HPDE6-E6E7 (cell line): Measurements from ENCODE around the gene NUBPL.
"Not testable (repeated sequence)": the region's sequence is repeated elsewhere in the genome, so short reads cannot be mapped to it uniquely, and the experiment has no call there.

Source experiments
- DNase-seq: peaks from one replicate; pipeline ENCODE4 v3.0.0; 2011; ENCODE audit warnings: missing footprints; ENCODE audit errors: extremely low spot score

Gene NUBPL

DNA sequence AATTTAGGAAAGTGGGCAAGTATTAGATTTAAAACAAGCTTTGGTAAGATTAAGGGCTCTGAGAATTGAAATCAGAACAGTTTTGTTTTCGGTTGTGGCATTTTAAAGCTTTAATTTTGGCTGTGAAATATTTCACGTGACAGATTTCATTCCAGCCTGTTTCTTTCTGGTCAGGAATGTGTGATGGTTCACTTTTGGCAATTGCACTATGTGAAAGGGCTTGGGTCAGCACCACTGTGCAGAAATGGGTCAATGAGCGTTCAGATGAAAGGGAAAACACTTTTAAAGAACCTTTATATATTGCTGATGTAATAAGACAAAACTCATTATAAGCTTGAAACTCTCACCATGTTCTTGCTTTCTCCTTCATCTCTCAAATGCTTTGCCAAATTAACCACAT is 17.1 kb downstream of the NUBPL start:
- no peak for DNase-seq

- DNase-seq: no peak
Observed at GRCh38 chr14:31578792-31579501, 17.7 kb downstream of the NUBPL start.

DNA sequence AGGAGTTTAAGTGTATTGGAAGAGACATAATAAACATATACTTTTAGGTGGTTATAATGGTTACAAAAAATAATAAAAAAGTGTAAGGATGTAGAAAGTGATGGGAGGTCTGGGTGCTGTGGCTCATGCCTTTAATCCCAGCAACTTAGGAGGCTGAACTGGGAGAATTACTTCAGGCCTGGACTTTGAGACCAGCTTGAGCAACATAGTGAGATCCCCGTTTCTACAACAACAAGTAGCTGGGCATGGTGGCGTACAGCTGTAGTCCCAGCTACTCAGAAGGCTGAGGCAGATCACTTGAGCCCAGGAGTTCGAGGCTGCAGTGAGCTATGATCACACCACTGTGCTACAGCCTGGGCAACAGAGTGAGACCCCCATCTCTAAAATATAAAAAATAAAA is 19.0 kb downstream of the NUBPL start:
- no peak for DNase-seq

- no peak for DNase-seq
Observed at GRCh38 chr14:31582286-31582691, 21.1 kb downstream of the NUBPL start.

DNA sequence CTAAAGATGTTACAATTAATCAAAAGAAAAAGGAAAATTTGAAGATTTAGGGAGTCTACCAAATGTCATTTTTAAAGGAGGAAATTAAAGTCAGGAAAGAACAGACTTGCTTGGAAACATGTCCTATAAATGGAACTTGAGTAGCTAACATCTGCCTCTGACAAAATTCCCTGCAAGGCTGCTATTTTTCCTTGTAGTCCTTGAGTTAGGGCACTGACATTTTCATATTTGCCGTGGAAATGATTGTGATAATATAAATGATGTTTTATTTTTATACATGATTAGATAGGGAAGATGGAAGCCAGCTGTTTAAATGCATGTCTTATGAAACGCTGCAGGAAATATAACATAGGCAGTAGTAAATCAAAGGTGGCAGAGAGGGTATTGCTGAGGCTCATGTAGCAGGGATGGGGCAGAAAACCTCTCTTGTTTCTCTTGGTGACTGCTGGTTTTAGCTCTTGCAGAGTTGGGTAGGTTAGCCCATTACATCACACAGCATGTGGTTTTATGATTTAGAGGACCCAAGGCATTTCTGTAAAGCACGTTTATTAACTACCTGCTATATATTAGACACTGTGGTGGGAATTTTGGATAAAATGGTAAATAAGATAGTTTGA is 21.7 kb downstream of the NUBPL start:
- no peak for DNase-seq

- DNase-seq: no peak
Observed at GRCh38 chr14:31590206-31590605, 29.0 kb downstream of the NUBPL start.

- no peak for DNase-seq
Observed at GRCh38 chr14:31592122-31592521, 30.9 kb downstream of the NUBPL start.

DNA sequence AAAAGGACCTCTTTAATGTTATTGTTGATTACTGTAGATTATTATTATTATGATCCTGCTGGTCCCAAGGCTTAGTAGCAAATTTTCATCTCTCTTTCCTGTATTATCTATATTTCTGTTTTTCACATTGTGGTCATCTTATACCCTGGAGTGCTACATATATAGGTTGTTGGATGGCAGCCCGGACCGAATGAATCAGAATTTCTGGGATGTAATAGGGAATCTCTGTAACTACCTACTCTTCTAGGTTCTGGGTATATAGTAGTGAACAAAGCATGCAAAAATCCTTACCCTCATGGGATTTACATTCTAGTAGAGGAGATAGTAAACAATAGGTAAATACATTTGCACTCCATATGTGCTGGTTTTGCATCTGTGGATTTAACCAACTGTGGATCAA is 31.4 kb downstream of the NUBPL start:
- DNase-seq: no peak

- DNase-seq: no peak
Observed at GRCh38 chr14:31596342-31597095, 35.3 kb downstream of the NUBPL start.

GRCh38 chr14:31605702-31606101 is 44.5 kb downstream of the NUBPL start:
- no peak for DNase-seq

DNA sequence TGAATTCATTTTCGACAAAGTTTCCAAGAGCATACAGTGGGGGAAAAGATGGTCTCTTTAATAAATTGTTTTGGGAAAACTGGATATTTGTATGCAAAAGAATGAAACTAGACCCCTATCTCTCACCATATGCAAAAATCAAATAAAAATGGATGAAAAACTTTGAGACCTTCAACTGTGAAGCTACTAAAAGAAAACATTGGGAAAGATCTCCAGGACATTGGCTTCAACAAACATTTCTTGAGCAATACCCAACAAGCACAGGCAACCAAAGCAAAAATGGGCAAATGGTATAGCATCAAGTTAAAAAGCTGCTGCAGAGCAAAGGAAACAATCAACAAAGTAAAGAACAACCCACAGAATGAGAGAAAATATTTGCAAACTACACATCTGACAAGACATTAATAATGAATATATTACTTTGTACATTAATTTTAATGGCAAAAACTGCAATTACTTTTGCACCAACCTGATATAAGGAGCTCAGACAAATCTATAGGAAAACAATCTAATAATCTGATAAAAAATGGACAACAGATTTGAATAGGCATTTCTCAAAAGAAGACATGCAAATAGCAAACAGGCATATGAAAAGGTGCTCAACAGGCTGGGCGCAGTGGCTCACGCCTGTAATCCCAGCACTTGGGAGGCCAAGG is 50.7 kb downstream of the NUBPL start:
- DNase-seq: no peak

DNA sequence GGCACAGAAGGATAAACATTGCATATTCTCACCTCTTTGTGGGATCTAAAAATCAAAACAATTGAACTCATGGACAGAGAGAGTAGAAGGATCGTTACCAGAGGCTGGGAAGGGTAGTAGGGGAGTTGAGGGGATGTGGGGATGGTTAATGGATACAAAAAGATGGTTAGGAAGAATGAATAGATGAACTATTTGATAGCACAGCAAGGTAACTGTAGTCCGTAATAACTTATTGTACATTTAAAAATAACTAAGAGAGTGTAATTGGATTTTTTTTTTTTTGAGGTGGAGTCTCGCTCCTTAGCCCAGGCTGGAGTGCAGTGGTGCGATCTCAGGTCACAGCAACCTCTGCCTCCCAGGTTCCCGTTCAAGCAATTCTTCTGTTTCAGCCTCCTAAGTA is 52.0 kb downstream of the NUBPL start:
- DNase-seq: no peak

GRCh38 chr14:31618884-31619283 is 57.7 kb downstream of the NUBPL start:
- DNase-seq: not testable (repeated sequence)

DNA sequence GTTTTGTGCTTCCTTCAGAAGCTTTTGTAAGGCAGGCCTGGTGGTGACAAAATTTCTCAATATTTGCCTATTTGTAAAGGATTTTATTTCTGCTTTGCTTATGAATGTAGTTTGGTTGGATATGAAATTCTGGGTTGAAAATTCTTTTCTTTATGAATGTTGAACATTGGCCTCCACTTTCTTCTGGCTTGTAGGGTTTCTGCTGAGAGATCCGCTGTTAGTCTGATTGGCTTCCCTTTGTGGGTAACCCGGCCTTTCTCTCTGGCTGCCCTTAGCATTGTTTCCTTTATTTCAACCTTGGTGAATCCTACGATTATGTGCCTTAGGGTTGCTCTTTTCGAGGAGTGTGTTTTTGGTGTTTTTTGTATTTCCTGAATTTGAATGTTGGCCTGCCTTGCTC is 58.2 kb downstream of the NUBPL start:
- no peak for DNase-seq

- DNase-seq: not testable (repeated sequence)
Observed at GRCh38 chr14:31620898-31621297, 59.7 kb downstream of the NUBPL start.

- DNase-seq: no peak
Observed at GRCh38 chr14:31622060-31622459, 60.9 kb downstream of the NUBPL start.

GRCh38 chr14:31652900-31653299 is 91.7 kb downstream of the NUBPL start:
- not testable (repeated sequence) for DNase-seq

DNA sequence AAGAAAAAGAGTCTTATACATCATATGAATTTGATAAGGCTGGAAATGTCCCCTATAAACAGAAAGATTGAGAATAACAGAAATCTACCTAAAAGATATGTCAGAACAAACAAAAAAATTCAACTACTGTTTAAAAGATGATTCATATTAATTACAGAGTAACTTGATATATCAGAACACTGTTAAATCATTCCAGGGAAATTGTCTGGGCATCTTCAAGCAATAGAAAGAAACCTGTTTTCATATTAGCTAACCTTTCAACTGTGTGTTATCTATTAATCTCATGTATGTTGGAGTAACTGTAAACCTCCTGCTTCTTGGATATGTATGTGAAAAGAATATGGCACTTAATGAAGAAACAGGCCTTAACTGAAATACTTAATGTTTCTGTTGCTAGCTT is 96.7 kb downstream of the NUBPL start:
- DNase-seq: no peak

- DNase-seq: no peak
Observed at GRCh38 chr14:31659278-31659677, 98.1 kb downstream of the NUBPL start.

- no peak for DNase-seq
Observed at GRCh38 chr14:31660191-31660590, 99.0 kb downstream of the NUBPL start.

DNA sequence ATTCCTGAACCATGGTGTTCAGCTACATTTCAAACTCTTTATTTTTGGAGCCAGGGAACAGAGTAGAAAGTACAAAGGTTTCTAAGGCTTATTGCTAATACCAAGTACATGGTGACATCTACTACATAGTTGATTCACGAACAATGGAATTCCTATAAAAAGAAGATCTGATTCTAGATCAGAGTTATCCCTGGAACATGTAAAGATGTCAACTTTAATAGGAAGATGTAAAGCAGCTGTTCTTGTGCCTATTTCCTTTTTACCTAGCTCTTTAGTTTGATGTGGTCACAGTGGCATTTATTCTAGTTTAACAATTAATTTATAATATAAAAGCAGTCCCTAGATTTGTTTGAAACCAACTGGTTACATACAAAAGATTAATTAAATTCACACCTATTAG is 99.5 kb downstream of the NUBPL start:
- no peak for DNase-seq

GRCh38 chr14:31668348-31668747 is 107.1 kb downstream of the NUBPL start:
- DNase-seq: no peak
